ENCODE results near the gene TRAF3IP3.

DNA sequence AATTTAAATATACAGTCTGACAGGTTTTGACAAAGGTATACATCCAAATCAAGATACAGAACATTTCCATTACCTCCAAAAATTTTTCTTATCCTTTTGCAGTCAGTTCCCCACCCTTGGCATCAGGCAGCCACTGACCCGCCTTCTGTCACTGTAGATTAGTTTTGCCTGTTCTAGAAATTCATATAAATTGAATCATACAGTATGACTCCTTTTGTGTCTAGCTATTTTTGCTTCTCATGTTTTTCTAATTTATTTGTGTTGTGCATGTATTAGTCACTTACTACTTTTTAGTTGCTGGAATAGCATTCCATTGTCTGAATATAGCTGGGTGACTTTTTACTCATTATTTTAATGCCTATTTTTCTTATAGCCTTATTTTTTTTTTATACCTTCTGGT, 75.8 kb downstream of the TRAF3IP3 start:
- TF ChIP-seq HDGF (IDR thresholded peaks at IDR 0.05; ENCODE audit: borderline replicate concordance): no peak
- TF ChIP-seq L3MBTL2 (conservative IDR thresholded peaks at IDR 0.05): no peak
- TF ChIP-seq BHLHE40 (IDR thresholded peaks at IDR 0.05; ENCODE audit: borderline replicate concordance): no peak
- TF ChIP-seq TARDBP (IDR thresholded peaks at IDR 0.05): no peak
- no peak for TF ChIP-seq FOXA1 (IDR thresholded peaks at IDR 0.05)
- TF ChIP-seq FOXK2 (IDR thresholded peaks at IDR 0.05): no peak
- TF ChIP-seq NFRKB (IDR thresholded peaks at IDR 0.05): no peak
- TF ChIP-seq ELF4 (IDR thresholded peaks at IDR 0.05): no peak
- TF ChIP-seq SUZ12 (IDR thresholded peaks at IDR 0.05): no peak
- TF ChIP-seq SP1 (IDR thresholded peaks at IDR 0.05): no peak
